Central memory CD4-positive, alpha-beta T cell (primary cell): ENCODE measurements around the gene SYCE3.

Source experiments
- DNase-seq: peaks from one replicate; pipeline ENCODE4 v3.0.0; 2022

The SYCE3 gene

GRCh38 chr22:50575426-50575941 lies 12.8 kb upstream of the SYCE3 start:
- DNase-seq = no peak

GRCh38 chr22:50574383-50574755 lies 11.7 kb upstream of the SYCE3 start:
- no peak for DNase-seq

- no peak for DNase-seq
Observed at GRCh38 chr22:50573491-50574382, 11.0 kb upstream of the SYCE3 start.

- no peak for DNase-seq
Observed at GRCh38 chr22:50572965-50573364, 10.2 kb upstream of the SYCE3 start.

- DNase-seq = no peak
Observed at GRCh38 chr22:50571264-50572175, 8.8 kb upstream of the SYCE3 start.

- DNase-seq = no peak
Observed at GRCh38 chr22:50570861-50571260, 8.1 kb upstream of the SYCE3 start.

- DNase-seq = no peak
Observed at GRCh38 chr22:50569896-50570535, 7.3 kb upstream of the SYCE3 start.

GRCh38 chr22:50569041-50569459 lies 6.3 kb upstream of the SYCE3 start:
- no peak for DNase-seq

- no peak for DNase-seq
Observed at GRCh38 chr22:50568626-50569025, 5.9 kb upstream of the SYCE3 start.

GRCh38 chr22:50567721-50568252 lies 5.1 kb upstream of the SYCE3 start:
- DNase-seq = no peak

- DNase-seq = no peak
Observed at GRCh38 chr22:50564289-50564688, 1.6 kb upstream of the SYCE3 start.

GRCh38 chr22:50563413-50564160 lies 868 bp upstream of the SYCE3 start:
- DNase-seq = no peak

- DNase-seq = no peak
Observed at GRCh38 chr22:50561401-50562358, 1.0 kb downstream of the SYCE3 start.

GRCh38 chr22:50560034-50560433 lies 2.7 kb downstream of the SYCE3 start:
- no peak for DNase-seq

- DNase-seq = no peak
Observed at GRCh38 chr22:50556703-50557102, 6.0 kb downstream of the SYCE3 start.

- no peak for DNase-seq
Observed at GRCh38 chr22:50553310-50553709, 9.4 kb downstream of the SYCE3 start.

- no peak for DNase-seq
Observed at GRCh38 chr22:50551160-50551752, 11.5 kb downstream of the SYCE3 start.

- DNase-seq = no peak
Observed at GRCh38 chr22:50550395-50550794, 12.3 kb downstream of the SYCE3 start.

- DNase-seq = no peak
Observed at GRCh38 chr22:50548921-50549790, 13.6 kb downstream of the SYCE3 start.
